Measurements from ENCODE around the gene SLC35G6. TPM values are rescaled to one million over a fixed set of nuclear protein-coding genes. Genes with fewer than 3 reads are reported as not detected.

SLC35G6 gene
- total and polyA plus RNA-seq, 2 of the 13 experiments (the other 11 are each of a cell fraction or from before 2014, with no cell fraction given), result 0.07 TPM; not detected in 1

DNA sequence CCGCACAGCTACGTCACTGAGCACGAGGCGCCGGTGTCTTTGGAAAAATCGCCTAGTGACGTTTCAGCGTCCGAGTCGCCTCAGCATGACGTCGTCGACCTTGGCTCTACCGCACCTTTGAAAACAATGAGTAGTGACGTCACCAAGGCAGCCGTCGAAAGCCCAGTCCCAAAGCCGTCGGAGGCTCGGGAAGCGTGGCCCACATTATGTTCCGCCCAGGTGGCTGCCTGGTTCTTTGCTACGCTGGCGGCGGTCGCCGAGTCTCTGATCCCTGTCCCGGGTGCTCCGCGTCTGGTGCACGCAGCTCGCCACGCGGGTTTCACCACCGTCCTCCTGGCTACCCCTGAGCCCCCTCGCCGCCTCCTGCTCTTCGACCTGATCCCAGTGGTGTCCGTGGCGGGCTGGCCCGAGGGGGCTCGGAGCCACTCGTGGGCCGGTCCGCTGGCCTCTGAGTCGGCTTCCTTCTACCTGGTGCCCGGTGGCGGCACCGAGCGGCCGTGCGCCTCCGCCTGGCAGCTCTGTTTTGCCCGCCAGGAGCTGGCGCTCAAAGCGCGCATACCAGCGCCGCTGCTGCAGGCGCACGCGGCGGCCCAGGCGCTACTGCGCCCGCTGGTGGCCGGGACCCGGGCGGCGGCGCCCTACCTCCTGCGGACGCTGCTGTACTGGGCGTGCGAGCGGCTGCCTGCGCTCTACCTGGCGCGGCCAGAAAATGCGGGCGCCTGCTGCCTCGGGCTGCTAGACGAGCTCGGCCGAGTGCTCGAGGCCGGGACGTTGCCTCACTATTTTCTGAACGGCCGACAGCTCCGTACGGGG, 44.5 kb upstream of the SLC35G6 start (continued):
- TF ChIP-seq, protein P1, sequence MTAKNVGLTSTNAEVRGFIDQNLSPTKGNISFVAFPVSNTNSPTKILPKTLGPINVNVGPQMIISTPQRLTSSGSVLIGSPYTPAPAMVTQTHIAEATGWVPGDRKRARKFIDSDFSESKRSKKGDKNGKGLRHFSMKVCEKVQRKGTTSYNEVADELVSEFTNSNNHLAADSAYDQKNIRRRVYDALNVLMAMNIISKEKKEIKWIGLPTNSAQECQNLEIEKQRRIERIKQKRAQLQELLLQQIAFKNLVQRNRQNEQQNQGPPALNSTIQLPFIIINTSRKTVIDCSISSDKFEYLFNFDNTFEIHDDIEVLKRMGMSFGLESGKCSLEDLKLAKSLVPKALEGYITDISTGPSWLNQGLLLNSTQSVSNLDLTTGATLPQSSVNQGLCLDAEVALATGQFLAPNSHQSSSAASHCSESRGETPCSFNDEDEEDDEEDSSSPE (CRISPR knock-in tag; IDR thresholded peaks at IDR 0.05), result 0 out of 2 replicates have a peak, but pooled peaks have one; percentile 40
- TF ChIP-seq, protein P2, sequence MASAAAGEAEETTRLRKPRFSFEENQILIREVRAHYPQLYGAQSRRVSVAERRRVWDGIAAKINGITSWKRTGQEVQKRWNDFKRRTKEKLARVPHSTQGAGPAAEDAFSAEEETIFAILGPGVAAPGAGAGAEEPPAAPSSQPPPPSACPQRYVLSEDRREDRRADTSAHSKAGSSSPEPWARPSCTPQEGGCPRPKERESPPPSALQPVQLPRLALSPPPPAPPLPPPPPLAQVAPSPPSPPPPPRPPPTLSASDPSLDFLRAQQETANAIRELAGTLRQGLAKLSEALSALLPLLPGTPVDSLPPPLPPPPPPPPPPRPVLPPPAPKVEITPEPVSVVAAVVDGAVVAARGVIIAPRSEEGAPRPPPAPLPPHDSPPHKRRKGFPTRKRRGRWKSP (CRISPR knock-in tag; IDR thresholded peaks at IDR 0.05), result peak; percentile 90
- TF ChIP-seq, protein P3, sequence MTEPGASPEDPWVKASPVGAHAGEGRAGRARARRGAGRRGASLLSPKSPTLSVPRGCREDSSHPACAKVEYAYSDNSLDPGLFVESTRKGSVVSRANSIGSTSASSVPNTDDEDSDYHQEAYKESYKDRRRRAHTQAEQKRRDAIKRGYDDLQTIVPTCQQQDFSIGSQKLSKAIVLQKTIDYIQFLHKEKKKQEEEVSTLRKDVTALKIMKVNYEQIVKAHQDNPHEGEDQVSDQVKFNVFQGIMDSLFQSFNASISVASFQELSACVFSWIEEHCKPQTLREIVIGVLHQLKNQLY (CRISPR knock-in tag; IDR thresholded peaks at IDR 0.05), result 0 out of 2 replicates have a peak, but pooled peaks have one; percentile 12
- TF ChIP-seq RAD21 (CRISPR knock-in tag; IDR thresholded peaks at IDR 0.05), result peak; percentile 96
- peak; percentile 55; the same call in 1 of the 2 replicates for TF ChIP-seq HDAC1 (CRISPR knock-in tag; IDR thresholded peaks at IDR 0.05)
- TF ChIP-seq HINFP (CRISPR knock-in tag; IDR thresholded peaks at IDR 0.05; ENCODE audit: low read depth), result peak; percentile 76
- 0 out of 2 replicates have a peak, but pooled peaks have one; percentile 54 for TF ChIP-seq CCDC6 (CRISPR knock-in tag; IDR thresholded peaks at IDR 0.05)
- TF ChIP-seq ATF7-NPFF (CRISPR knock-in tag; IDR thresholded peaks at IDR 0.05; ENCODE audit: low read depth), result peak; percentile 34; the same call in 1 of the 2 replicates
- TF ChIP-seq NR0B2 (CRISPR knock-in tag; IDR thresholded peaks at IDR 0.05), result 0 out of 2 replicates have a peak, but pooled peaks have one; percentile 43
- TF ChIP-seq NFKB2 (CRISPR knock-in tag; IDR thresholded peaks at IDR 0.05; ENCODE audit: borderline replicate concordance), result no peak
- peak; percentile 21; the same call in 1 of the 2 replicates for TF ChIP-seq SAP130 (CRISPR knock-in tag; IDR thresholded peaks at IDR 0.05; ENCODE audit: low read depth)
- 0 out of 2 replicates have a peak, but pooled peaks have one; percentile 54 for TF ChIP-seq ZSCAN12 (CRISPR knock-in tag; IDR thresholded peaks at IDR 0.05)
- TF ChIP-seq CREB1 (IDR thresholded peaks at IDR 0.05), result peak; percentile 74
- no peak for TF ChIP-seq CREB1 (CRISPR knock-in tag; IDR thresholded peaks at IDR 0.05)
- 0 out of 2 replicates have a peak, but pooled peaks have one; percentile 9 for TF ChIP-seq YEATS4 (CRISPR knock-in tag; IDR thresholded peaks at IDR 0.05; ENCODE audit: borderline replicate concordance)
- peak; percentile 57; the same call in 1 of the 2 replicates for TF ChIP-seq HIC2 (CRISPR knock-in tag; IDR thresholded peaks at IDR 0.05; ENCODE audit: low read depth)
- TF ChIP-seq ZNF574 (CRISPR knock-in tag; IDR thresholded peaks at IDR 0.05), result 0 out of 2 replicates have a peak, but pooled peaks have one; percentile 25
- peak; percentile 63 for TF ChIP-seq HOXA3 (CRISPR knock-in tag; IDR thresholded peaks at IDR 0.05)

Measured in HepG2 (cell line).